Measurements from ENCODE around the gene MOSPD3.
A peak's percentile ranks its signal among the peaks of the same experiment; 100 is the strongest.

Gene MOSPD3

DNA sequence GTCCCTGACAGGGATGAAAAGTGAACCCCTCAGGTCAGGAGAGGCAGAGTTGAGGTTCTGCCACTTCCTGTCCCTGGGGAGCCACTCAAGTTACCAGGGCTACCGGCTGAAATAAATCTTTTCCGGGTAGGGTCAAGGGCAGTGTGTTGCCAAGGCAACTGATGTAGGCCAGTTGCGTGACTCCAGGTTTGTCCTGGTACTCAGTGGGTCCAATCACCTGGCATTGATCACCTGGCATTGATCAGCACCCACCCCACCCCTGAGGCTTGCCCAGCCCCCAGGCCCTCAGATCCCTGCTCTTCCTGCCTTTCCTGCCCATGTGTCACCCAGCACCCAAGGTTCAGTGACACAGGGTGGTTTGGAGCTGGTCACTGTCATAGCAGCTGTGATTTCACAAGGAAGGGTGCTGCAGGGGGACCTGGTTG is 44.6 kb upstream of the MOSPD3 start:
- Histone ChIP-seq H3K9ac (ENCODE audit: low read length) (no peak overlapping the region), H3K27ac (ENCODE audit: low read depth, low read length) (no peak overlapping the region), H3K4me3 (ENCODE audit: insufficient read depth, low read length, poor library complexity, severe bottlenecking) (no peak overlapping the region), H4K20me1 (ENCODE audit: low read depth, low read length) (no peaks in the 10 kb centered on the region), H3K27me3 (ENCODE audit: low read length) (no peaks in the 10 kb centered on the region), H3F3A (ENCODE audit: insufficient read depth) (no peaks in the 10 kb centered on the region), H2AFZ (ENCODE audit: low read depth, low read length, severe bottlenecking) (no peak overlapping the region), H3K36me3 (ENCODE audit: low read length) (no peaks in the 10 kb centered on the region), H3K9me2 (replicated peaks; ENCODE audit: insufficient read depth, low read length) (no peaks in the 10 kb centered on the region), H3K4me2 (ENCODE audit: low read depth, low read length, poor library complexity, severe bottlenecking) (no peak overlapping the region), H3K79me2 (ENCODE audit: insufficient read depth, low read length) (no peaks in the 10 kb centered on the region), H3K9me3 (ENCODE audit: insufficient read depth, low read length) (no peaks in the 10 kb centered on the region)
- no peak for TF ChIP-seq EZH2phosphoT487 (conservative IDR thresholded peaks at IDR 0.05; ENCODE audit: low read length)
- TF ChIP-seq, protein P1, sequence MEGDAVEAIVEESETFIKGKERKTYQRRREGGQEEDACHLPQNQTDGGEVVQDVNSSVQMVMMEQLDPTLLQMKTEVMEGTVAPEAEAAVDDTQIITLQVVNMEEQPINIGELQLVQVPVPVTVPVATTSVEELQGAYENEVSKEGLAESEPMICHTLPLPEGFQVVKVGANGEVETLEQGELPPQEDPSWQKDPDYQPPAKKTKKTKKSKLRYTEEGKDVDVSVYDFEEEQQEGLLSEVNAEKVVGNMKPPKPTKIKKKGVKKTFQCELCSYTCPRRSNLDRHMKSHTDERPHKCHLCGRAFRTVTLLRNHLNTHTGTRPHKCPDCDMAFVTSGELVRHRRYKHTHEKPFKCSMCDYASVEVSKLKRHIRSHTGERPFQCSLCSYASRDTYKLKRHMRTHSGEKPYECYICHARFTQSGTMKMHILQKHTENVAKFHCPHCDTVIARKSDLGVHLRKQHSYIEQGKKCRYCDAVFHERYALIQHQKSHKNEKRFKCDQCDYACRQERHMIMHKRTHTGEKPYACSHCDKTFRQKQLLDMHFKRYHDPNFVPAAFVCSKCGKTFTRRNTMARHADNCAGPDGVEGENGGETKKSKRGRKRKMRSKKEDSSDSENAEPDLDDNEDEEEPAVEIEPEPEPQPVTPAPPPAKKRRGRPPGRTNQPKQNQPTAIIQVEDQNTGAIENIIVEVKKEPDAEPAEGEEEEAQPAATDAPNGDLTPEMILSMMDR (IDR thresholded peaks at IDR 0.05; ENCODE audit: insufficient read depth, low read length, poor library complexity, severe bottlenecking), result no peak

GRCh38 chr7:100568176-100568895 is 44.0 kb upstream of the MOSPD3 start:
- H3K9me2 ChIP-seq (replicated peaks; ENCODE audit: insufficient read depth, low read length), result no peaks in the 10 kb centered on the region
- H2AFZ ChIP-seq (ENCODE audit: low read depth, low read length, severe bottlenecking), result no peak overlapping the region
- no peaks in the 10 kb centered on the region for H3F3A ChIP-seq (ENCODE audit: insufficient read depth)
- H3K9ac ChIP-seq (ENCODE audit: low read length), result no peak overlapping the region
- no peak overlapping the region for H3K27ac ChIP-seq (ENCODE audit: low read depth, low read length)
- H3K36me3 ChIP-seq (ENCODE audit: low read length), result no peaks in the 10 kb centered on the region
- TF ChIP-seq, protein P1 (IDR thresholded peaks at IDR 0.05; ENCODE audit: insufficient read depth, low read length, poor library complexity, severe bottlenecking), result no peak
- TF ChIP-seq EZH2phosphoT487 (conservative IDR thresholded peaks at IDR 0.05; ENCODE audit: low read length), result no peak
- no peak overlapping the region for H3K4me2 ChIP-seq (ENCODE audit: low read depth, low read length, poor library complexity, severe bottlenecking)
- H3K9me3 ChIP-seq (ENCODE audit: insufficient read depth, low read length), result no peaks in the 10 kb centered on the region
- no peaks in the 10 kb centered on the region for H3K27me3 ChIP-seq (ENCODE audit: low read length)
- H4K20me1 ChIP-seq (ENCODE audit: low read depth, low read length), result no peaks in the 10 kb centered on the region
- no peak overlapping the region for H3K4me3 ChIP-seq (ENCODE audit: insufficient read depth, low read length, poor library complexity, severe bottlenecking)
- no peaks in the 10 kb centered on the region for H3K79me2 ChIP-seq (ENCODE audit: insufficient read depth, low read length)

DNA sequence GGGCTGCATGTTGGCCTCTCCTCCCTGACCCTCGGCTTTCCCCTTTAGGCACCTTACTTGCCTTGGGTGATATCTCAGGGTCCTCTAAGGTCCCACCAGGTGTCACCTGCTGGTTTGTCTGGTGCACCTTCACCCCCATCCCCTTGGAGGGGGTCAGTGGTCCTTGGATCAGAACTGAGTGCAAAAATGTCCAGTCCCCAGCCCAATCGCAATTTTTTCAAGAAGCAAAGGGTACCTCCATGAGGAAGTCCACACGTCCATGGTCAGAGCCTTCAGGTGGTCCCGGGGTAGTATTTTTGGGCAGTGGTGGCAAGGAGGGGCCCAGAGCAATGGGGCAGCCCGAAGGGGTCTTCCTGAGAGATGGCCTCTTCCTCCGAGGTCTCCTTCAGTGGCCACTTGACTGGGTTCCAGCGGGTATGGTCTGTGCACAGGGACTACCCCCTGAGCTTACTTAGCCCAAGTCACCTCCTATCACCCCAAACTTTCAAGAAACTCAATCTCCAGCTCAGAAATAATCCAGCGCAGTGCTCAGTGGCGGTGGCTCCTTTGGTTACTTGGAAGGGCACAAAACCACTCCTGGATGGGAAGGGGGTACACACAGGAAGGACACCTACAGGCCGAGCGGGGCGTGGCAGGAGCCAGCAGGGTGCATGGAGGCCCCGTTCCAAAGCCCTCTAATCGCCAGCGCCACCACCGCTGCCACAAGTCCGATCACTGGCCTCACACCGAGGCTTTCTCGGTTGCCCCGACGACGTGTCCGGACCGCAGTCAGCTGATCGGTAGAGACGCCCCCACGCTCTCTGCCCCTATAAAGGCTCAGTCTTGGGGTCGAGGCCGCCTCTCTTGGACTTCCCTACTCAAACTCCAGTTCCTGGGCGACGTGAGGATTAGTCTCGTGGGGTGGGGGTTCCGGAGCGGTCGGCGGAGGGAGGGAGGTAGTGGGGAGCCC is 43.2 kb upstream of the MOSPD3 start:
- Histone ChIP-seq H3K36me3 (ENCODE audit: low read length) (no peaks in the 10 kb centered on the region), H3K79me2 (ENCODE audit: insufficient read depth, low read length) (no peaks in the 10 kb centered on the region), H3K9ac (ENCODE audit: low read length) (no peak overlapping the region), H3K9me3 (ENCODE audit: insufficient read depth, low read length) (no peaks in the 10 kb centered on the region), H3K4me3 (ENCODE audit: insufficient read depth, low read length, poor library complexity, severe bottlenecking) (no peak overlapping the region), H3K27me3 (ENCODE audit: low read length) (no peaks in the 10 kb centered on the region), H2AFZ (ENCODE audit: low read depth, low read length, severe bottlenecking) (no peak overlapping the region), H4K20me1 (ENCODE audit: low read depth, low read length) (no peaks in the 10 kb centered on the region), H3K9me2 (replicated peaks; ENCODE audit: insufficient read depth, low read length) (no peaks in the 10 kb centered on the region), H3K27ac (ENCODE audit: low read depth, low read length) (no peak overlapping the region), H3F3A (ENCODE audit: insufficient read depth) (no peaks in the 10 kb centered on the region), H3K4me2 (ENCODE audit: low read depth, low read length, poor library complexity, severe bottlenecking) (no peak overlapping the region)
- TF ChIP-seq EZH2phosphoT487 (conservative IDR thresholded peaks at IDR 0.05; ENCODE audit: low read length), result no peak
- TF ChIP-seq, protein P1 (IDR thresholded peaks at IDR 0.05; ENCODE audit: insufficient read depth, low read length, poor library complexity, severe bottlenecking), result peak; percentile 49
